Fibroblast of skin of abdomen (primary cell): ENCODE results near the gene SLC5A3.

Experiments used
- DNase-seq: peaks from one replicate; pipeline ENCODE4 v3.0.0-alpha.2; 2013

SLC5A3 gene

DNA sequence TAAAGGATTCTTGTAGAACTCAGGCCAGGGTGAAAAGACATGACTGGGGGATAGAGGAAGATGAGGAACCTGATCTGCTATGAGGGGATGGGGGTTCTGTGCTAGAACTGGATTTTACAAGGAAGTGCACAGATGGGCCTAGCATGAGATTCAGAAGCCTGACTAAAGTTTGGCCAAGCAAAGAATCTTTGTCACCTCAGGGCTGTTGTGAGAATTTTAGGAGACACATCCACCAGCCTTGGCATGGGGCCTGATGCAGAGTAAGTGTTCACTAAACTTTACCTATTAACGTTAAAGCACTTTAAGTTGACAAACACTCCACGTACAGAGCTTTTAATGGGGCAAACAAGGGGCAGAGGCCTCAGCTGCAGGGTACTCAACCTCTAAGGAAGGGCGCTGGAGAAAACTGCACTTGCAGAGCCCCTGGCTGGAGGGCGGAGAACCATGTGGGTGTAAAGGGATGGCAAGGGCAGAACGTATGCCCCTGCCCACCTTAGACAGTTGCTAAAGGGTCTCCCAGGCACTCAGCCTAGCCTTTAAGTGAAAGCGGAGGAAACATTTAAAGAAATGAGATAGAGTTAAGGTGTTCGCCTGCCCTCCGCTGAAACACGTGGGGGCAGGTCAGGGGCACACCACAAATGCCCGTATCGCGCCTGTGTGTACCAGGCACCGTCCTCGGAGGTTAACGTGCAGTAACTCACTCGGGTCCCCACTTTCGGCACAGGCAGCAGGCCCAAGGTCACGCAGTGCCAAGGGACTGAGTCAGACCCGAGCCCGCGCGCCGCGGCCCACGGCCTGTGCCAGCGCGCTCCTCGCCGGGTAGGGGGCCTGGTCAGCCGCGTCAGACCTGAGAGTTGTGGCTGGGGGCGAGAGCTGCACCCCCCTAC, 990 bp upstream of the SLC5A3 start:
- peak; percentile 20 for DNase-seq

- no peak for DNase-seq
These were observed 438 bp downstream of the SLC5A3 start for GRCh38 chr21:34073749-34074282.

DNA sequence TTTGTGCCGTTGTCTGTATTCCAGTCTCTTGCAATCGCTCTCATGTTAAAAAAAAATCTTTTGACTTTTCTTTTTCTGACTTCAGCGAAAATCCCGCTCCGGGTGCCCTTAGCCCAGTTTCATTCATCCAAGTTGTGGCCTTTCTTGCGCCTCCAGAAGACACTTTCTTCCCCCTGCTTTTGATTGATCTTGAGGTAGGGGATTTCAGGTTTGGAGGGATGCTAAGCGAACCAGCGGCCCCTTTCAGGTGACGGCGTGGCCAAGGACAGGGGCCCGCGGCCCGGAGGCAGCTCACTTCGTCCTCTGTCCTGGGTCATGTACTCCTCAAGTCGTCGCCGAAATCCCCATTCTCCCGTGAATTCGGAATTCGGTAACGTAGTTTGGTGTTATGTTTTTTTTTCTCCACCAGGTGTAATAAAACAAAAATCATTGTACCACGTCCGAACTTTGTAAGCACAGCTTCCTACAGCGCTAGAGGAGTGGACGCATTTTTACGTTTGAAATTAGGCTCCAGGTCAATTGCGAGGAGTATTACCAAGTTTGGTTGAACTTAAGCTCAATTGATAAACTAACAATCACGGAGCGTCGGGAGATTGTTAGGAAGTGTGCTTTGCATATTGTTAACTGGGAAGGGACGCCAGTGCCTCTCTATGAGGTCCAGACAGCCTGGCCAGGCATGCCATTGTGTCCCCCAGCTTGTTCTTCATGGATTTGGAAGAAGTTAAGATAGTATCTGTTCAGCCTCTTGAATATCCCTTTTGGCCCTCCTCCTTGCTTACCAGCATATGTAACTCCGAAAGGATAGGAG, 1.1 kb downstream of the SLC5A3 start:
- DNase-seq = no peak

DNA sequence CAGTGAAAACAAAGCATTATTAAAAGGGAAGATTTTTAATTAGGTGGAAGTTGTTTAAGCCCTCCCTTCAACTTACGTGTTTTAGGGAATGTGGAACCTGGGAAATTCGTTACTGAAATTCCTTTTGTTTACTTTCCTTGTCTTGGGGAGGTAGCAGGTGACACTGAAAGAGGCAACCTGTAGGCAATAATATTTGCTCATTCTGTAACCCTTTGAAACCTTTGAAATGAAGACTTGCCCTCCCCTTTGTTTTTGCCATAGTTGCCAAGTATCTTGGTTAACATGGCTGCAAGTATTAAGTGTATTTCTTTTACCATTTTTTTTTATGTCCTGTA, 1.7 kb downstream of the SLC5A3 start:
- DNase-seq = no peak

GRCh38 chr21:34075760-34076660, 2.6 kb downstream of the SLC5A3 start:
- DNase-seq = peak; percentile 18

- no peak for DNase-seq
These were observed 3.5 kb downstream of the SLC5A3 start for GRCh38 chr21:34076835-34077234.

GRCh38 chr21:34077888-34078287, 4.5 kb downstream of the SLC5A3 start:
- DNase-seq = no peak

DNA sequence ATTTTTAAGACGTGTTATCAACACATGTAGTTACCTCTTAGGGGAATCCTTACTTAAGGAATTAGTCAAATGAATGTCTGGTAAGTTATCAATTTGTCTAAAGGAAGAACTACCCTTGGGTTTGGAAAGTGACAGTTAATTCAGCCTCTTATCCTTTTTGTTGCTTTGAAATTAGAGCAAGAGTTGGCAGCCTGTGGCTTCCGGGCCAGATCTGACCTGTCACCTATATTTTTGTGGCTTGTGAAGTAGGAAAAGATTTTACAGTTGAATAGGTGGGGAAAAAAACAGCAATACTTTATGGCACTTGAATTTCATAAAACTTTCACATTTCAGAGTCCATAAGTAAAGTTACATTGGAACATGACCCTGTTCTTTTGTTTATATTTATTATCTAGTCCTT, 5.5 kb downstream of the SLC5A3 start:
- DNase-seq = no peak

DNA sequence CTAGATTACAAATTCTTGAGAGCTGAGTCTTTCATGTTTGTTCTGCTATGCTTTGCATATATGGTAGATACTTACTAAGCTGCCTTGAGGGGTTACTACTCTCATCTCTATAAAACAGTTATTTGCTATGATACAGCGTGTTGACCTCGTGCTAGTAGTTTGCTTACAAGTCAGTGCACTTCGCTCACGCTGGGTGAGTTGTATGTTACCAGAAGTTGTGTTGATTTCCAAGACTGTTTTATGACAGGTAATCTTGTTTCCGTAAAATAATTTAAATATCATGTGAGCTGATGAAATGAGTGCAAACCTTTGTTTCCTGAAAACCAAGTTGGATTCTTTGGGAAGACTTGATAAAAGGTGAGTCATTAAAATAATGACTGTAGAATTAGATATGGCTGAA, 7.3 kb downstream of the SLC5A3 start:
- DNase-seq = no peak

- DNase-seq = no peak
These were observed 9.4 kb downstream of the SLC5A3 start for GRCh38 chr21:34082769-34083168.

DNA sequence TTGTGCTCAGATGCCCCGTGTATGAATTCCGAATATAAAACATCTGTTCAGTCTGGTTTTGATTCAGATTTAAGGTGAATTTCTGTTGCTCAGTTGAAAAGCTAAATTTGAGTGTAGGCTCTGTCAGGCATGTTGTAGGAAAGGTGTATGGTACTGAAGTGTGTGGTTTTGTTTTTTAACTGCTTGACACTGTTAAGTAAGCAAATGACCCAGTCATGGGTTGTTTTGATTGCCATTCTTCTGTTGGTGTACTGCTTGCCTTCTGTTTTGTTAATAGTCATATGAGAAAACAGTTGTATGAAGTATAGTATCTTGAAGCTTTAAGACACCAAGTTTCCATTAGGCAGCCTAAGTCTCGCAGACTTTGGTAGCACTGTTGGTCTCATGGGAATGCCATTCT, 10.0 kb downstream of the SLC5A3 start:
- DNase-seq = no peak

GRCh38 chr21:34085129-34085528, 11.8 kb downstream of the SLC5A3 start:
- DNase-seq = no peak

DNA sequence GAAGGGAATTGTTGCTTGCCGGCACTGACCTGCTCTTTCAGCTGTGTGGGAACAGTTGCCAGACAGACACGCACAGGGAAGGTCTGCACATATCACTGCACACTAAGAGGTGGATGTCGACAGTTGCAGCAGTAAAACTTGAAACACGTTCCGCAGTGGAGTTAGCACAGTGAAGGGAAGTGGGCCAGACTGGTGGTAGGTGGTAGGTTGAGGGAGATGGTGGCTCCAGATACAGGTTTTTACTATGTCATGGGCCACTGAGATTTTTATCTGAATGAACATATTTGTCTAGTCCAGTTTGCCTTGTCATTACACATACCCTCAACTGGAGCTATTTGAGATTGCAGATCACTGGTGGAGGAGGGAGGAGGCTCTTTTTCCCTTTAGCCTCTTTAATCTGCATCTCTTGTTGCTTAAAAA, 13.5 kb downstream of the SLC5A3 start:
- no peak for DNase-seq

- DNase-seq = no peak
These were observed 15.4 kb downstream of the SLC5A3 start for GRCh38 chr21:34088752-34089151.

GRCh38 chr21:34091032-34091431, 17.7 kb downstream of the SLC5A3 start:
- DNase-seq = no peak

GRCh38 chr21:34091607-34092006, 18.2 kb downstream of the SLC5A3 start:
- no peak for DNase-seq

DNA sequence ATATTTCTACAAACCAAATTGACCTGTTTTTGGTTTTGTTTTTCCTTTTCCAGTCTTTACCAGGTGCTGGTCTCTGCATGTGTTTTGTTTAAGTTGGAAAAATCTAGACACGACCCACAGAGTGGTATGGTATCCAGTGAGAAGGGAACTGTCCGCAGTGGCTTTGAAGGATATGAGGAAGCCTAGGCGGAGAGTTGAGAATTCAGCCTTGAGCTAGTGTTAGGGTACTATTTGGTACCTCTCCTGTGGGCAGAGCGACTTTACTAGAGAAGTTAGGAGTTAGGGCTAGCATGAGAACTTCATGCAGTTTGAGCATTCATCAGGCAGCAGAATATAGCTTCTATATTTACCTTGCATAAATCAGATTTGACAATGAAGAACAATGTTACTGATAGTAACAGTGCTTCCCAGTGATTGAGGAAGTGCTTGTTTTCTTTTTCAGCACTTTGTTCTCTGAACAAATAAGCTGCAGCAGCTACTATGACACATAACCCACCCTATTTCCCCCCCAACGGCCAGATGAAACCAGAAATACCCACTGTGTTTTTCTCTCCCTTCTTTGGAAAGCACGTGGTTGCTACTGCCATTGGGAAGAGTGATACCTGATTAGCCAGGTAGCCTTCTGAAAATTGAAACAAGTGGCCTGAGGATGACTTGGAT, 19.0 kb downstream of the SLC5A3 start:
- DNase-seq = no peak

DNA sequence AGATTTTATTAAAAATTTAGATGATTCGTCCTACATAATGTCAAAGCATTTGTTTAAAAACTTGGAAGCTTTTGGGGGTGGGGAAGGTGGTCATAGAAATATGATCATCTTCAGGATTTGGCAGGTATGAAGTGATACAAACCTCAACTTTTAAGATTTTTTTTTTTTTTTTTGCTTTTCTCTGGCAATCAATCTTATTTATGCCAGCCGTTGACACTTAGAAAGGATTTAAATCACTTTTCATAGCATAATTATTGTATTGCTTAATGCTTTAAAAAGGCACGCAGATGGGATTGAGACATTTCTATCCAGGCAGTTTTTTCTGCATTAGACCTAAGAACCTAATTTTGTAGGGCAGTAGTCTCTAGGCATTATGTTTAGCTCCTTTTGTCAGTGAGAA, 19.7 kb downstream of the SLC5A3 start:
- DNase-seq = no peak

- DNase-seq = no peak
These were observed 21.6 kb downstream of the SLC5A3 start for GRCh38 chr21:34094949-34095348.

GRCh38 chr21:34097442-34097841, 24.1 kb downstream of the SLC5A3 start:
- no peak for DNase-seq

DNA sequence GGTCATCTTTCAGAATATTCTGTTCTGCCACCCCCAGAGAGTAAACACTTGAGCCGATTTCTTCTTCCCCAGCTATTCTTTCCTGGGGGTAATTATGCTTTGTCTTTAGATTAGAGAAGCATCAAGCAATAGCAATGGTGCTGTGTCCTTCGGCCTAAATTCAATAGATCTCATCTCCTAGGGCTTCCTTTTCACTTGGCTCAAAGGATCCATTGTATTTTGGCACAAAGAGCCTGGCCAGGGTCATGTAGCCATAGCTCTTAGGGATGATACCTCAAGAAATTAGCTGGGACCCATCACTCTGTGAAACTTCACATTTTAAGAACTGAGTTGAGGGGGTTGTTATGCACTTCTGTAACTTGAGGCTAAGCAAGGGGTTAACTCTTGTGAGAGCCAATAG, 27.0 kb downstream of the SLC5A3 start:
- no peak for DNase-seq

- DNase-seq = no peak
These were observed 27.4 kb downstream of the SLC5A3 start for GRCh38 chr21:34100790-34101189.
